Activated T-cell treated with anti-CD3 and anti-CD28 coated beads for 48 hours (primary cell): ENCODE data around the gene SMCO3.

Experiments
- DNase-seq: peaks from one replicate; pipeline ENCODE4 v3.0.0-alpha.2; 2020; ENCODE audit warnings: low read depth

The SMCO3 gene

DNA sequence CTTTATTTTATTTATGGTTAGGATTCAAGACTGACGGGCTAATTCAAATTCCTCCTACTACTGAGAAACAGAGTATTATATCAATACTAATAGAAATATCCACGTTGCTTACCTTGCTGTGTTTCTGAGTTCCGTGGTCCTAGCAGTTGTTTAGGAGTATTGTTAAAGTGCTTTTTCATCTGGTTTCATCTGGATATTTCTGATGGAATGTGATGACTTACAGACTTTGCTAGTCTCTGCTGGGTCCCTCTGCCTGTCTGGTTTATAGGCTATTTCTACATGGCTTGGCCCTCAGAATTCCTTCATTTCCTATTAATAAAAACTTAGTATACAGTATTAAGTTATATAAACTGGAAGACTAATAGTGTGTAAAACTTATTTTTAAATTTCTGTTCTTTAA is at the start of gene SMCO3:
TSS of gene SMCO3 (minus strand) at position 169 of the 400 bp plus-strand sequence. CDS start 7,502 bp downstream, outside the sequence.
- DNase-seq, result no peak

- no peak for DNase-seq
These were observed 46.5 kb upstream of the SMCO3 start for GRCh38 chr12:14860490-14860889.

DNA sequence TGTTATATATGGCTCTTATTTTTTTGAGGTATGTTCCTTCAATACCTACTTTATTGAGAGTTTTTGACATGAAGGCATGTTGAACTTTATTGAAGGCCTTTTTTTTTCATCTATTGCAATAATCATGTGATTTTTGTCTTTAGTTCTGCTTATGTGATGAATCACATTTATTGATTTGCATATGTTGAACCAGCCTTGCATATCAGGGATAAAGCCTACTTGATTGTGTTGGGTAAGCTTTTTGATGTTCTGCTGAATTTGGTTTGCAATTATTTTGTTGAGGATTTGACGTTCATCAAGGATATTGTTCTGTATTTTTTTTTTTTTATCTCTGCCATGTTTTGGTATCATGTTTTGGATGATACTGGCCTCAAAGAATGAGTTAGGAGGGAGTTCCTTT is 44.5 kb upstream of the SMCO3 start:
- DNase-seq, result no peak

DNA sequence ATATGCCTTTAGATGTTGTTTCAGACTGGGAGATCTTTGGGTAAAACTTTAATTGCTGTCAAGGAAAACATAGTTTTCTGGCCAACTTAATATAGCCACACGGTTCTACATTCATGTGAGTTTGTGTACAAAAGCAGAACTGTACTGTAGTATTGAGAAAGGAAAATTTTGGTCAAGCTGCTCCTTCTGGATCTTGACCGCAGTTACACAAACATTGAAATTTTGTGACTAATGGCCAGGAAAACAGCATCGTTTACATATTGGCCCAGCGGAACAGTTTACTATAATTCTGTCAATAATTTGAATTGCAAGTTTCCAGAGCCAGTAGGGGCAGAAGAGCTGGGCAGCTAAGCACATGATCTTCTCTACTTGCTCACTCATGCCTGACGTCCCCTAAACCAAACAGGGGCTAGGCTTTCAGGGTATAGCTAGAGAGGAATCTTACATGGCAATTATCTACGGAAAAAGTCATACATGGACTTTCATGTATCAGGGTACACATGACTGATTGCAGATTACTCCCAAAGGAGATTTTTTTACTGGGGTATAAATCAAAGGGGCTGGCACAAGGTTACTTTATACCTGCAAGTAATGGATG is 40.7 kb upstream of the SMCO3 start:
- no peak for DNase-seq

DNA sequence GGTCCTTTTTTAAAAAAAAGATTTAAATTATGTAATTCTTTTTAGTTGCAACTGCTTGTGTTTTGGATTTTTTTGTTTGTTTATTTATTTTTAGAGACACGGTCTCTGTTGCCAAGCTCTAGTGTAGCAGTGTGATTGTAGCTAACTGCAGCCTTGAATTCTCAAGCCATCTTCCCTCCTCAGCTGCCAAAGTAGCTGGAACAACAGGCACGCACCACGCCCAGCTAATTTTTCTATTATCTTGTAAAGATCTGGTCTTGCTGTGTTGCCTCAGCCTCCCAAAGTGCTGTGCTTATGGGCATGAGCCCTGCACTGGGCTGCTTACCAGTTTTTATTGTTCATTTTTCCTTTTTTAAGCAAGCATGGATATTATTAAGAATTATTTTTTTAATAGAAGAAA is 40.0 kb upstream of the SMCO3 start:
- DNase-seq, result no peak

GRCh38 chr12:14852880-14853279 is 38.9 kb upstream of the SMCO3 start:
- DNase-seq, result no peak

DNA sequence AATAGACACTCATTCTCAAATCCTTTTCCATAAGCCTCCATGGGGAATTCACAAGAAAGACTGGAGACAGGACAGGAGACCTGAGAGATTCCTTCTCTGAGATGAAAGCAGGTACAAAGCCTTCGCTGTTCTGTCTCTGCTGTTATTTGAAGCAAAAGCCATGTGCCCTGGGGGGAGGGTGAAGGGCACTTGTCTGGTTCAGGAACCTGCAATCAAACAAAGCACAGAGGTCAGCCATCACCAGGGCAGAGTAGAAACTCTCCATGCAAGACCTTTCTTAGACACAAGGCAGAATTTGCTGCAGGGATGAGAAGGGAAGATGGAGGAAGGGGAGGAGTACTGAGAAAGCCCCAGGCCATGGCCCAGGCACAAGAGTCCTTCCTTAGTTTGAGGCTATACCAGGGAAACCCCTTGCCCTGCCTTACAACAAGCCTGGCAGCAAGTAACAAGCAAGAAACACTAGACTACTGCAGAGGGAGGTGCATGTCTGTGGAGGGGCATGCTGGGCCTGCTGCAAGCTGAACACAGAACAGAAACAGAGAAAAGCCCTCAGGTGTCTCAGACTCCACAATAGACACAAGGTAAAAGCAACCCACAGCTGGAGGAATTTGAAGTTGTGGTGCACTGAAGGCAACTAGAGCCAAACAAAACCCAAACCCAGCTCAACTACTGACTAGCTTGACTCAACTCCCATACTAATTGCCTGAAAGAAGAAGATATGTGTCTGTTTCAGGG is 37.1 kb upstream of the SMCO3 start:
- DNase-seq, result no peak

- no peak for DNase-seq
These were observed 35.7 kb upstream of the SMCO3 start for GRCh38 chr12:14849661-14850060.

DNA sequence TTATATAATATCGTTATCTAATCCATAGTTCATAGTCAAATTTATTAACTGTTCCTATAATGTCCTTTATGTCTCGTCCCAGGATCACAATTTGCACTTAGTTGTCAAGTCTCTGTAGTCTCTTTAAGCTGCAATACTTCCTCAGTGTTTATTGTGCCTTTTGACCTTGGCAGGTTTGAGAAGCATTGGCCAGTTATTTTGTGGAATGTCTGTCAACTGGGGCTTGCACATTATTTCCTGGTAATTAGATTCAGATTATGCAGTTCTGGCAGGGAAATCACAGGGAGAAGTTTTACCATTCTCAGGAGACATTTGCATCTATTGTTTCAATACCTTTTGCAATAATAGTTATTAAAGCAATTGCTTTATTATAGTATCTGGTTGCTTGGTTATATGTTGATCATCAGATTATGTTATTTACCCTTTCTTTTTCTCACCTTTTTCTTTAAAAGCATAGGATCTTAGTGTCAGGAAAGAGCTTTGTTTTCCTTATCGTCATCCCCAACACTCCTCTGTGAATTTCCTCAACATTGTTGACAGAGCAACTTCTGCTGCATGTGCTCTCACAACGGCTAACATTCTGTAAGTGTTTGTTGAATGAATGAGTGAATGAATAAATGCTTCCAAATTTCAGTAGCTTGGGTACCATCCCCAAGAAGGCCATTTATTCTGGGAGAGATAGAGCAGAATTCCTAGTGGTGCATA is 33.0 kb upstream of the SMCO3 start:
- DNase-seq, result no peak

GRCh38 chr12:14846042-14846587 is 32.1 kb upstream of the SMCO3 start:
- no peak for DNase-seq

- peak; percentile 10 for DNase-seq
These were observed 31.4 kb upstream of the SMCO3 start for GRCh38 chr12:14845350-14845750.

DNA sequence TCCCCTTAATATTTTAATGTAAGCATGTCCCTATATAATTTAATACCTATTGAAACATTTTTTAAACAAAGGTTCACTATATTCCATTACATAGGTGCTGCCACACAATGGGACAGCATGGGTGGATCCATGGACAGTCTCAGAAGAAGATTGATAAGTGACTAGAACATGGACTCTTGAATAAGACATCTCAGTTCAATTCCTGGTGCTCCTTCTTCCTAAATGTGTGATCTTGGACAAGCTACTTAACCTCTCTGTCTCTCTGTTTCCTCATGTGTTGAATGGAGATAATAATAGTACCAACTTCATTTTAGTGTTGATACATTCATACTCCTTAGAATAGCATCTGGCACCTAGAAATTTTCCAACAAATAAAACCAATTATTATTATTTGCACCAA is 30.4 kb upstream of the SMCO3 start:
- DNase-seq, result no peak

GRCh38 chr12:14843425-14843887 is 29.5 kb upstream of the SMCO3 start, which contains the start of gene ART4:
ART4 (minus strand) TSS chr12:14843526; CDS start chr12:14843113, 413 bp downstream.
- DNase-seq, result no peak

DNA sequence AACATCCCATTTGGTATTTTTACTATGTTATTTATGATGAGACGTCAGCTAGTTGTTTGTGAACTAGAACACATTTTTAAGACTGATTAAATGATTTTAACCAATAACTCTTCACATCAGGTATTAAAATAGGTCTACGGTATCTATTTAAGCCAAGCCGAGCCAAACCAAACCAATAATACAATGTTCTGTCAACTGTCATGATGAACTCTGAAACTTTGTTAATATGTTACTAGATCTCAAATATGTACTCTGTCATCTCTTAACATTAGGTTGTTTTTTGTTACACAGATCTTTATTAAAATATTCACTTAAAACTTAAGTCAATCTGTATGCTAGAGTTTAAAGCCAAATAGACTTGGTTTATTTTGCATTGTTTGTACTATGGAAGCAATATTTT is 28.3 kb upstream of the SMCO3 start:
- DNase-seq, result no peak

DNA sequence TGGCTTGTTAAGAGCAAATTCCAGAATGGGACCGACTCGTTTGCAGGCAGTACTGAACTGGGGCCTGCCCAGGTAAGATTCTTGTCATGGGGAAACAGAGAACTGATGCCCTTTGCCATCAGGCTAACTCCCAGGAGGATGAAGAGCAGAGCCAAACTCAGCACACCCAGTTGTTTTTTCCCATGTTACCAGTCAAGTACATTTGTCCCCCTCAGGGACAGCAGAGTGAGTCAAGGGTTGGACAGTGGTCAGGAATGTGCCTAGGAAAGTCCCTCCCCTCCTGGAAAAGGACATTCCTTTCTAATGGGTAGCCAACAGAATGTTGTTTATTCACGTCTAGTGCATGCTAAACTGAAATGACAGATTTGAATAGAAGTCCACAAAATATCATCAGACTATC is 27.8 kb upstream of the SMCO3 start:
- no peak for DNase-seq

DNA sequence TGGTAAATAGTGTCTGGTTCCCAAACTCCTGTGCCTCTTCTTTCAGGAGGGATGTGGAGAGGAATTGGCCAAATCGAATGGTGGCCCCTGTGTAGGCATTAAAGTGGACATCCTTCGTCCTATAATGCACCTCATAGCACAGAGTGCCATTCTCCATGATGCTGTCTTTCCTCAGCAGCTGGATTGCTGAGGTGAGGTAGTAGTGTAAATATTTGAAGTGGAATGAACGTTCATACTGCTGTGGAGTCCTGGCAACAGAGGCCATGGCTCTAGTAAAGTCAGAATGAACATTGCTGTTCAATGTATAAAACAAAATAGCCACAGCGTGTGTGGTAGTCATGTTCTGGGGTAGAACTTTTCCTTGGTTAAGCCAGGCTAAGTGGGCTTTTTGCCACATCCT is 26.6 kb upstream of the SMCO3 start:
- no peak for DNase-seq

GRCh38 chr12:14839262-14839661 is 25.3 kb upstream of the SMCO3 start:
- DNase-seq, result no peak

GRCh38 chr12:14836336-14837210 is 22.6 kb upstream of the SMCO3 start:
- no peak for DNase-seq

DNA sequence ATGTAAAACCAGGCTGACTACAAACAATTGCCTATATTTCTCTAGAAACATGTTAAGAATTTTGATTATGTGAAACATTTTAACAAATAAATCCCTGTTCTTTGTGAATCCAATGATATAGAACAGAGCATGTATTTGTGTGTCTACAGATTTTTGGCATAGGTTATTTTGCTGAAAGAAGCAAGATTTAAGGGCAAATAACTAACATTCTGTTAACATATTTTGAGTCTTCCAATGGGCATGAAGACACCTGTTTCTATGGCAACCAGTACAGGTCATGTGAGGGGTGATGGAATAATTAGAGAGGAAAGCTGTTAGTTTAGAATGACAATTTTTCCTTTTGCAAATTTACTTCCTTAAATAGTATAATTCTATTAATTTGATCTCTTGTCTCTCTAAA is 20.5 kb upstream of the SMCO3 start:
- no peak for DNase-seq

- no peak for DNase-seq
These were observed 20.0 kb upstream of the SMCO3 start for GRCh38 chr12:14833952-14834351.

DNA sequence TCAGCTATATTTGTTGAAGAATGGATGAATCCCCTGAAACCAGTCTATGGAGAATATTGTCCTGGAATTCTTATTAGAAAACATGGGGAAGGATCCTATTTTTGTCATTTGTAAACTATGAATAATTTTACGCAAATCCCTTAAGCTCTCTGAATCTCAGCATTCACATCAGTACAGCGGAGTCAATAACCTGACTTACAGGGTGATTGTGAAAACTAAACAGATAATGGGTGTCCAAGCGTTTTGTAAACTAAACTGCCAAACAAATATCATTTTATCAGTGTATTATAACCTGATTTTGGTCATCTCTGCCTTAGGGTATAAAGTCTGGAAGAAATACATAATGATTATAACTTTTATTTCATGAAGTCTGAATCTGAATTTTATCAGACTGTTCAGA is 19.4 kb upstream of the SMCO3 start:
- no peak for DNase-seq

GRCh38 chr12:14828892-14829291 is 14.9 kb upstream of the SMCO3 start:
- no peak for DNase-seq
